ENCODE measurements around the gene CCBE1.
"Not testable (repeated sequence)": the region's sequence is repeated elsewhere in the genome, so short reads cannot be mapped to it uniquely, and the experiment has no call there.

CCBE1 gene

DNA sequence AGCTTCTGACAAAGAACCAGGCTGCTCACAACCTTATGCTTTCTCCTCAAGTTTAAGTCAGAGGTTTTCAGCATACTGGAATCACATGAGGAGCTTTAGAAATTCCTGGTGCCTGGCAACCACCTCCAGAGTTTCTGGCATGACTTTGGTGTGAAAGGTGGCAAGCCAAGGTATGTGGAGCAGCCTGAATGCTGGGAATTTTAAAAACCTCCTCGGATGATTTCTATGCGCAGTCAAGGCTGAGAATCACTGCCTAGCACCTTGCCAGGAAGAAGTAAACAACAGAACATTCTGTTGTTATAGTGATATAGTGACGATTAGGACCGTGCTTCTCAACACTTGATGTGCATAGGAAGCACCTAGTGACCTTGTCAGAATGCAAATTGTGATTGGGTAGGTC is 11.7 kb downstream of the CCBE1 start:
- DNase-seq (ENCODE audit: low read depth in 1 of 2, low spot score in 1 of 2), result no peak

- DNase-seq (ENCODE audit: low read depth in 1 of 2, low spot score in 1 of 2), result no peak
Observed at GRCh38 chr18:59684777-59685176, 12.4 kb downstream of the CCBE1 start.

- no peak for DNase-seq (ENCODE audit: low read depth in 1 of 2, low spot score in 1 of 2)
Observed at GRCh38 chr18:59681521-59682004, 15.7 kb downstream of the CCBE1 start.

- DNase-seq (ENCODE audit: low read depth in 1 of 2, low spot score in 1 of 2), result no peak
Observed at GRCh38 chr18:59681051-59681450, 16.2 kb downstream of the CCBE1 start.

- no peak for DNase-seq (ENCODE audit: low read depth in 1 of 2, low spot score in 1 of 2)
Observed at GRCh38 chr18:59675346-59675745, 21.9 kb downstream of the CCBE1 start.

DNA sequence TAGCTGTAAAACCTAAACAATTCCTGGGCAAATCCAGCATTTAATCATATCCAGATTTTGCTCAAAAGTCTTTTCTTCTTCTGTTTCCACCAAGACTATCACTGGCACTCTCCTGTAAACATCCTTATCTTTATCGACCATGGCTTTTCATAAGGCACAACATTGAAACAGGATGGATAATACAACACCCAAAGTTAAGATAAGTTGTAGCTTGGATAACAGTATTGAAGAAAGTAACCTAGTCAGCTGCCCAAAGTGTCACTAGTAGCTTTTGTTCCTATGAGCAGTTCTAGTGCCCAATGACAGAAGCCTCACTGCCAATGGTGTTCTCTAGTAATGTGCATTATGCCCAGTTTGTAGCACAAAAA is 22.3 kb downstream of the CCBE1 start:
- DNase-seq (ENCODE audit: low read depth in 1 of 2, low spot score in 1 of 2), result no peak

GRCh38 chr18:59674186-59674902 is 22.9 kb downstream of the CCBE1 start:
- no peak for DNase-seq (ENCODE audit: low read depth in 1 of 2, low spot score in 1 of 2)

- DNase-seq (ENCODE audit: low read depth in 1 of 2, low spot score in 1 of 2), result no peak
Observed at GRCh38 chr18:59672235-59672711, 24.9 kb downstream of the CCBE1 start.

GRCh38 chr18:59671551-59671950 is 25.7 kb downstream of the CCBE1 start:
- no peak for DNase-seq (ENCODE audit: low read depth in 1 of 2, low spot score in 1 of 2)

DNA sequence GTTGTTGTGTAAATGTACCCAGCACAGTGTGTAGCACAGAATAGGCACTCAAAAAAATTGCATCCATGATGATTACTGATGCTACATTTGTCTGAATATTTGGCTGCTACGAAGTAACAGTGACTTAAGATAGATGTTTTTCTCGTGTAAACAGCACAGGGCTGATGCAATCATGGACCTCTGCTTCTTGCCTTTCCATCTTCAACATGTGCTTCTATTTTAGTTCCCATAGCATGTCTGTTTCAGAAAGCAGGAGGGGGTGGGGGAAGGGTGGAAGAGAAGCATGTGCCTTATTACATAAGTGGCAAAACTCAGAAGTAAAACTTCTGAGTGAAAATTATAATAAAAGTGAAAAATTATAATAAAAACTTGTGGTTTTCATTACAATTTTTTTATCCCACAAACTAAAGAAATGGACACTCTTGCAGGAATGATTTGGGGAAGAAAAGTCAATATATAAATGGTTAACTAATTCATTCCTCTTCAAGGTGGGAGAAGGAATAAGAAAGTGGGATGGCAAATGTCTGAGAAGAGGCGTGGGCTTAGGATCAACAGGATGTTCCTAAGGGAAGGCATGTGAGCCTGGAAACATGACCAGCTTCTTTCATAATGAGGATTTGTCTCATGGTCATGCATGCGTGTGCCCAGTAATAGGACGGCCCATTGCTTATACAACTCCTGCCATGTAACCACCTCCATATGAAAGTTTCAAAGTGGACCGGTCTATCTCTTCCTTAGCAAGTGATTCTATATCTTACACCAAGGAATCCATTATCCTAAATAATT is 27.2 kb downstream of the CCBE1 start:
- no peak for DNase-seq (ENCODE audit: low read depth in 1 of 2, low spot score in 1 of 2)

GRCh38 chr18:59667488-59667887 is 29.7 kb downstream of the CCBE1 start:
- no peak for DNase-seq (ENCODE audit: low read depth in 1 of 2, low spot score in 1 of 2)

DNA sequence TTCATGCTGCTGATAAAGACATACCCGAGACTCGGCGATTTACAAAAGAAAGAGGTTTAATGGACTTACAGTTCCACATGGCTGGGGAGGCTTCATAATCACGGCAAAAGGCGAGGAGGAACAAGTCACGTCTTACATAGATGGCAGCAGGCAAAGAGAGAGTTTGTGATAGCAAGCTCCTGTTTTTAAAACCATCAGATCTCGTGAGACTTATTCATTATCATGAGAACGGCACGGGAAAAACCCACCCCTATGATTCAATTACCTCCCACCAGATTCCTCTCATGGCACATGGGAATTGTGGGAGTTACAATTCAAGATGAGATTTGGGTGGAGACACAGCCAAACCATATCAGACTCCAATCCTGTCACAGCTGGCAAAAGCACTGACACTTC is 31.2 kb downstream of the CCBE1 start:
- DNase-seq (ENCODE audit: low read depth in 1 of 2, low spot score in 1 of 2), result not testable (repeated sequence)

DNA sequence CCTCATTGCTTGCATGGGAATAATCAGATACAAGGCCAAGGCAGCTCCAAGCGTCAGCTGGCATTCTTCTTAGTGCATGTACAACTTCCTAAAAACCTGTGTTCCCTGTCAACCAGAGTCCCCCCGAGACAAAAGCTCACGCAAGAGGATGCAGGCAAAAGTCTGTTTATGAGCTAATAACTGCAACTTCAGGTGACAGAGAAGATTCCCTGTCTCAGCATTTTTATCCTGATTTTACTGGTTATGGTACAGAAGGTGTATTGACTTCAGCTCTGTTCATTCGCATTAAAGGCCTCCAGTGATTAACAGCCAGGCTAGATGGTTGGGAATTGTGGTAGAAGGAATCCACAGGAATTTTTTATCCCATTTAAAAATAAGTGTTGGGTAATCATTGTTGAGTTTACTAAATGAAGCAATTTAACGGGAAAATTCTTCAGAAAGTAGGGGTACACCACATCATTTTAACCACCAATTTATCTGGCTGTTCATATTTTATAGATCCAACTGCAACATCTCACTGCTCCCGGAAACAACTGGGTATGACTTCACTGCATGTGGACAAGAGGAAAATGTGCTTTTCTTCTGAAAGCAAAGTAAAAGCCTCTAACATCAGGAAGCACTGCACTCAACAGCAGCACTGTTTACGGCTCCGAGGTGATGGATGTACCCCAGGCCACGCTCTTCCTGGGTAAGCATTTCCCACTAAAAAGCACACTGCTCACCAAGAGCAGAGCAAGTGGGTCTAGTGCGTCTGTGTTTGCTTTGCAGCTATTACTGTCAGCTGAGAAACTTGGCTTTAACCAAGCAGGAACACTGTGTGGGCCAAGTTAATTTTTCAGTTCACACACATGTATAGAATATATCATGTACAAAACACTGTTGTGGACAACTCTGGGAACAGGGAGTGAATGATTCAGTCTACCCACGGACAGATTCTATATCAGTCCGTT is 31.9 kb downstream of the CCBE1 start:
- DNase-seq (ENCODE audit: low read depth in 1 of 2, low spot score in 1 of 2), result no peak

GRCh38 chr18:59664329-59664728 is 32.9 kb downstream of the CCBE1 start:
- DNase-seq (ENCODE audit: low read depth in 1 of 2, low spot score in 1 of 2), result no peak

DNA sequence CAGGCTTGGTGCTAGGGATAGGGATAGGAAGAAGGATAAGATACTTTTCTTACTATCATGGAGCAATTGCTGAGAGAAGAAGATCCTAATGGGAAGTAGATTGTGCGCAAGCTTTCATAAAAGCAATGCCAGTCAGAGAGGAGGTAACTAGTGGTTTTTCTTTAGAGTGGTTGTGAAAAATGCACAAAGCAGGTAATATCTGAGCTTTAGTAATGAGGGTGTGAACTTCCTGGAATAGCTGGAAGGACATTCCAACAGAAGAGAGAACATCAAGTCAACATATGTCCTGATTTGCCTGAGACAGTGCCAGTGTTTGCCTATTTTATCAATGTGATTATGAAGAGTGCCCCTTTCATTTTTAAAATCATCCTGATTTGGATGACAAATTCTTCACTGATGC is 34.1 kb downstream of the CCBE1 start:
- DNase-seq (ENCODE audit: low read depth in 1 of 2, low spot score in 1 of 2), result no peak

- DNase-seq (ENCODE audit: low read depth in 1 of 2, low spot score in 1 of 2), result no peak
Observed at GRCh38 chr18:59661891-59662701, 35.1 kb downstream of the CCBE1 start.

DNA sequence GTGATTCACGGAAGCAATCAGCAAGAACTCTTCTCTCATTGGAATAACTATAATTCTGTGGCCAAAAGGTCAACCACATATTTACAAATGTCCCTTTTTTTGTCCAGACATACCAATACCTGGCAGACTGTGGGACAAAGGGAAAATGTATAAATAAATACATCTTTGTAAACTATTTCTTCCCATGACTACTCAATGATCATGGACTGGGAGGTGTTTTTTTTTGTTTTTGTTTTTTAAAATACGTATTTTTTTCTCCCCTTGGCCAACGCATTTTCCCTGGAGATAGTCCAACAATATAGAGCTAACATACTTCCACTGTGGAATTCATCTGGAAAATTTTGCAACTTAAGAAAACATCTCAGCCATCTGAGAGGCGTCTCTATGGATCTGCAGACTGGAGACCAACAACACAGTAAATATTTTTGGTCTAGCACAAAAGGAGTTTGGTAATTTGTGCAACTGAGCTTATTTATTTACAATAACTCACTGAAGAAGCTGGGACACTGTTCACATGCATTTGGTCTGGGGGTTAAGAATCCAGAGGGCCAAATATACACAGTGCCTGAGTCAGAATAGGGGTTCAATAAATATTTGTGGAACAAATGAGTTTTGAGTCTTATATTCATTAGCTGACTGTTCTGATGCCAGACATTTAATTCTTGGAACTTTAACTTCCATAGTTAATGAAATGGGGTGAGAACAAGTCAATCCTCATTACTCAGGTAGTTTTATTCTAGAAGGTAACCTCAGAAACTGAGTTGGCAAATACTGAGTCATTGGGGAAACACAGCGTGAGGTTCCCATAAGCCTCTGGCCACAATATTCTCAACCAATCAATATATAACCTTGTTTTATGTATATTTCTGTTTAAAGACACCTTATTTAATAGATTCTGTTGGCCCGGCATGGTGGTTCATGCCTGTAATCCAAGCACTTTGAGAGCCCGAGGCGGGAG is 36.2 kb downstream of the CCBE1 start:
- DNase-seq (ENCODE audit: low read depth in 1 of 2, low spot score in 1 of 2), result no peak

DNA sequence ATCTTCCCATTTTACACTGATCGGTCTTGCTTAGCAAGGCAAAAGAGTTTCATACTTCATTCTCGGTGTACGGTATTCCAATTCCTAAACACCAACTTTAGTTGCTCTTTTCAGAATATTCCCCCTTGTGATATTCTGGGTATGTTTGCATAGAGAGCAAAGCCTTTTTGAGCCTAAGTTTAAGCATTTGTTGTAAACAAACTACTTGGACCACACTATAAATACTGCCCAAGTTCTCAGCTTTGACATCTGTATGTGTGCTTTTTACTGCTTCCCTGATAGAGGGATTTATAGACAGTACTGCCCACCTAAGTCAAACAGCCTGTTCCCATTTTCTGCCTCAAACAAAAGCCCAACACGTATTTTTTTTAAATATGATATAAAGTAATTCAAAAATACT is 36.9 kb downstream of the CCBE1 start:
- no peak for DNase-seq (ENCODE audit: low read depth in 1 of 2, low spot score in 1 of 2)

DNA sequence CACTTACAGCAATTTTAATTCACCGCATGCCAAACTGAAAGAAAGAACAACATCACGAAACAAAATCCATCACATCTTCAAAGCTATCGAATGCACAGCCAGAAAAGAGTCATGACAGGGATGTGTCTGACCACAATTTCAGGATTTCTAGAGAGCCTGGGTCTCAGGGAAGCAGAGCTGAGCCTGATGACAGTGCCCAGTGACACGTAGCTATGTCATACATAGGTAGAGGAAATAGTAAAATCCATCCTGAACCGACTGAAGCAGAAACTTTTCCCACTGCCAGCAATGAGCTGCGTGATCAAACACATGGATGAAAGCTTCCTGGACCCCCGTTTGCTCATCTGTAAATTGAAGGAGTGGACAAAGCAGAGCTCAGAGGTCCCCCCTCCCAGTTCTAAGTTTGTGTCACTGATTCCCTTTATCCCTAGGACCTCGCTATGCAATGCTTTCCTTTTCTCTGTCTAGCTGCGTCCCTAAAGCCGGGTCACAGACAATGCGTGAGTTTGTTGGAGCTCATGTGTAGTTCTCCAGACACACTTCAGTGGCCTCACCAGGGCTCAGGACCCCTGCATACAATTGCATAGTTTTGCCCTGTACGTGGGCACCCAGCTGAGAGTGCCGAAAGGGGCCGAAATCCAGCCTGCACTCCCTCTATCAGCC is 37.6 kb downstream of the CCBE1 start:
- no peak for DNase-seq (ENCODE audit: low read depth in 1 of 2, low spot score in 1 of 2)

Measured in stimulated activated CD4-positive, alpha-beta T cell treated with anti-CD3 and anti-CD28 coated beads, Interleukin-15, amount 100 ng/mL, for 1 hour (primary cell).